PC-3 (cell line): ENCODE data around the gene MAP7.
A peak's percentile ranks its signal among the peaks of the same experiment; 100 is the strongest.

Source experiments
- CTCF ChIP-seq: fragments of 300-600 bp; sonication (generic); conservative IDR thresholded peaks from 2 replicates; pipeline ENCODE4 v1.5.1; 2017; ENCODE audit warnings: antibody characterized with exemption, low read depth, mild to moderate bottlenecking, low read length
- EZH2 ChIP-seq: fragments of 300-600 bp; sonication (generic); IDR thresholded peaks from one replicate; pipeline ENCODE4 v1.6.1; 2017; ENCODE audit warnings: antibody characterized with exemption, mild to moderate bottlenecking, low read length; ENCODE audit not compliant: unreplicated experiment

DNA sequence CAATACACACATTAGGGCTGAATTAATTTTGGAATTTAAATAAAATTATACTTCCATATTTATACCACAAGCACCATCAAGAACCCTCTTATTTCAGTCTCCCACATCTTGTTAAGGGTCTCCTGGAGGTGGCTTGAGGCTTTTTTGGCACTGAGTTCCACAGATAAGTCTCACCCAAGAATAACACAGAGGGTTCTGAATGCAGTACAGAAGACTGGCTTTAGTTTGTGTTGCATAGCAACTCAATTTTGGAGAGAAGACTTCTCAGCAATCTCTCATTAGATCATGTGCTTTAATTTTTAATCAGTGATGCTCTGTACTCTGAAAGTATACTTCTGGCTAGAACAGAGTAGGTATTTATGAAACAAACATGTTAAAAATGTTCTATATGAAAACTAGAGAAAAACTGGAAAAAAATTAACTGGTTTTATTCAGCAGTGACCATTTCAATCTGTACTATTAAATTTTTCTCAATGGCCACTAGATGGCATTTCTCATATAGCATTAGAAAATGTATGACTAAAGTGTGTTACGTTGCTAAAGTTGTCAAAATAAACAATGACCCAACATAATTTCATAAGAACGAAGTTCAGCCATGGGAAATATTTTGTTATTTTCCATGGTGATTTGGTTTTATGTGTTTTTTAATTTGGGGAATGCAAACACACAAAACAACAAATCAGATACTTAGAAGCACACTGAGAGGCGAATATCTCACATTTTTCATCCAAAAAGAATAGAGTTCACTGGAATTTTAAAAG is 32.7 kb upstream of the MAP7 start:
- peak; percentile 70 for TF ChIP-seq CTCF
- TF ChIP-seq EZH2 = no peak
